K562 (cell line): ENCODE measurements around the gene ZDHHC18. TPM values are rescaled to one million over a fixed set of nuclear protein-coding genes. Genes with fewer than 3 reads are reported as not detected.

ENCODE experiments used
- ATF1 ChIP-seq, 2 experiments: fragments of 450-650 bp in 1 of 2; IDR thresholded peaks; 2 replicates each; pipeline ENCODE4 v1.6.1; 2016; ENCODE audit warnings: missing compliant biosample characterization in 1 of 2, missing genetic modification characterization in 1 of 2
- BRD4 ChIP-seq: fragments of 200-600 bp; sonication (generic); IDR thresholded peaks from 2 replicates; pipeline ENCODE4 v1.6.1; 2017; ENCODE audit warnings: inconsistent platforms
- E2F1 ChIP-seq: sonication (generic); formaldehyde crosslinking; IDR thresholded peaks from 2 replicates; pipeline ENCODE4 v1.8.1; 2023; ENCODE audit warnings: mild to moderate bottlenecking, missing genetic modification reagents, moderate library complexity
- FIP1L1 ChIP-seq: fragments of 200-400 bp; formaldehyde crosslinking; IDR thresholded peaks from 2 replicates; pipeline ENCODE4 v1.6.1; 2018; ENCODE audit warnings: mild to moderate bottlenecking, low read depth, low read length; ENCODE audit not compliant: poor library complexity, severe bottlenecking
- GTF2F1 ChIP-seq: IDR thresholded peaks from 2 replicates; pipeline ENCODE4 v1.6.1; 2011; ENCODE audit warnings: low read depth, low read length, improper control_type of control experiment
- HDAC1 ChIP-seq, 2 experiments: fragments of 450-650 bp; IDR thresholded peaks; 2 replicates each; pipeline ENCODE4 v1.6.1; 2016 to 2017; ENCODE audit warnings: inconsistent platforms in 1 of 2, mild to moderate bottlenecking in 1 of 2, moderate library complexity in 1 of 2
- HNRNPLL ChIP-seq: fragments of 200-400 bp; formaldehyde crosslinking; IDR thresholded peaks from 2 replicates; pipeline ENCODE4 v1.6.1; 2017; ENCODE audit warnings: low read length, low read depth, mild to moderate bottlenecking; ENCODE audit not compliant: poor library complexity, severe bottlenecking
- MAX ChIP-seq: sonication (generic); formaldehyde crosslinking; IDR thresholded peaks from 2 replicates; pipeline ENCODE4 v1.9.0; 2022; ENCODE audit warnings: mild to moderate bottlenecking, missing genetic modification reagents
- NEUROD1 ChIP-seq: fragments of 150-350 bp; IDR thresholded peaks from 2 replicates; pipeline ENCODE4 v1.6.1; 2014; ENCODE audit warnings: borderline replicate concordance, low read length, low read depth; ENCODE audit not compliant: partially characterized antibody
- NFXL1 ChIP-seq: fragments of 450-650 bp; formaldehyde crosslinking; IDR thresholded peaks from 2 replicates; pipeline ENCODE4 v1.4.0; 2021; ENCODE audit warnings: mild to moderate bottlenecking
- RBBP5 ChIP-seq: fragments of 200-600 bp; sonication (generic); IDR thresholded peaks from 2 replicates; pipeline ENCODE4 v1.6.1; 2012; ENCODE audit warnings: borderline replicate concordance, mild to moderate bottlenecking, low read length, control low read depth, inconsistent platforms; ENCODE audit not compliant: insufficient read depth, poor library complexity, severe bottlenecking
- RBM22 ChIP-seq: fragments of 200-400 bp; formaldehyde crosslinking; IDR thresholded peaks from 2 replicates; pipeline ENCODE4 v1.6.1; 2018; ENCODE audit warnings: low read length, low read depth; ENCODE audit not compliant: poor library complexity, severe bottlenecking
- REST ChIP-seq, 2 experiments: fragments of 450-650 bp; formaldehyde crosslinking in 1 of 2; IDR thresholded peaks; 2 replicates each; pipeline versions ENCODE4 v1.4.0 to v1.6.1; 2014 to 2020; ENCODE audit warnings: mild to moderate bottlenecking in 2 of 2, borderline replicate concordance in 1 of 2, low read depth in 1 of 2
- THAP7 ChIP-seq: fragments of 250-450 bp; sonication (Bioruptor Pico); IDR thresholded peaks from 2 replicates; pipeline ENCODE4 v1.5.0; 2021
- ZBTB17 ChIP-seq: fragments of 450-650 bp; formaldehyde crosslinking; IDR thresholded peaks from 2 replicates; pipeline ENCODE4 v1.4.0; 2020; ENCODE audit warnings: mild to moderate bottlenecking
- polyA plus RNA-seq, 8 experiments: library from polyadenylated mRNA; depleted of rRNA in 4 of 8; stranded (reverse) in 5 of 8; unstranded in 3 of 8; fragments of >200 nt; fragmentation: Nextera tagmentation in 2 of 8; fragmentation: Illumina TruSeq in 1 of 8; extraction: Ambion mirVana in 2 of 8; extraction: Trizol in 1 of 8; gene quantifications; 2 replicates each; pipeline versions ENCODE4 v1.2.1 to v1.2.3, GENCODE V29; 2011 to 2014; ENCODE audit warnings: inconsistent platforms in 1 of 8, missing spikeins in 1 of 8
- total RNA-seq, 7 experiments: library from RNA; depleted of rRNA in 6 of 7; stranded (reverse); fragments of >200 nt in 6 of 7; fragmentation: Illumina TruSeq in 2 of 7; extraction: Trizol in 2 of 7; gene quantifications; 2 replicates each; pipeline versions ENCODE4 v1.2.1 to v1.2.3, GENCODE V29; 2011 to 2021; ENCODE audit warnings: low replicate concordance in 1 of 7

ZDHHC18 gene
- total and polyA plus RNA-seq, 9 of the 15 experiments (the other 6 are each of a cell fraction or from before 2014, with no cell fraction given): 0.42 to 35.6 (median 15.8) TPM

- TF ChIP-seq FIP1L1: peak; percentile 94
- TF ChIP-seq RBBP5: peak; percentile 99
- TF ChIP-seq RBM22: peak; percentile 90
- no peak for TF ChIP-seq NFXL1
- TF ChIP-seq E2F1: 0 out of 2 replicates have a peak, but pooled peaks have one; percentile 78
- peak; percentile 59 for TF ChIP-seq NEUROD1
- 0 out of 2 replicates have a peak, but pooled peaks have one; percentile 1 for TF ChIP-seq ATF1 (CRISPR knock-in tag; IDR thresholded peaks at IDR 0.05)
- peak; percentile 94 for TF ChIP-seq ATF1 (tag; IDR thresholded peaks at IDR 0.05)
- TF ChIP-seq THAP7 (CRISPR knock-in tag): peak; percentile 75; the same call in 1 of the 2 replicates
- TF ChIP-seq ZBTB17 (CRISPR knock-in tag): peak; percentile 69
- TF ChIP-seq HDAC1 (IDR thresholded peaks at IDR 0.05): peak in 1 of 2 experiments; percentile 96; a peak in 3 of 4 replicates
- no peak for TF ChIP-seq REST (IDR thresholded peaks at IDR 0.05; ENCODE audit: borderline replicate concordance)
- TF ChIP-seq REST (CRISPR knock-in tag; IDR thresholded peaks at IDR 0.05; ENCODE audit: low read depth): peak; percentile 8; the same call in 1 of the 2 replicates
- no peak for TF ChIP-seq GTF2F1
- TF ChIP-seq MAX (CRISPR knock-in tag): peak; percentile 88
- peak; percentile 77 for TF ChIP-seq HNRNPLL
- 0 out of 2 replicates have a peak, but pooled peaks have one; percentile 24 for TF ChIP-seq BRD4
These were observed 63.3 kb downstream of the ZDHHC18 start, which contains the start of gene GPN2 (continued) for GRCh38 chr1:26889551-26890466.
